BE2C (cell line): ENCODE data around the gene ITGA1.

Experiments
- DNase-seq: peaks from one replicate; pipeline ENCODE4 v3.0.0-alpha.2; 2020
- H3K27me3 ChIP-seq: fragments of 250-450 bp; sonication (Bioruptor Pico); 2 replicates; pipeline ENCODE4 v1.5.1; 2020; ENCODE audit warnings: mild to moderate bottlenecking
- H3K36me3 ChIP-seq: fragments of 250-450 bp; sonication (Bioruptor Pico); 2 replicates; pipeline ENCODE4 v1.5.1; 2020; ENCODE audit warnings: mild to moderate bottlenecking
- H3K4me1 ChIP-seq: fragments of 250-450 bp; sonication (Bioruptor Pico); 2 replicates; pipeline ENCODE4 v1.5.1; 2020
- H3K4me3 ChIP-seq: 2 replicates; pipeline ENCODE4 v1.5.1; 2011; ENCODE audit warnings: low read depth, low read length
- H3K9me3 ChIP-seq: fragments of 250-450 bp; sonication (Bioruptor Pico); 2 replicates; pipeline ENCODE4 v1.5.1; 2020
- CTCF ChIP-seq: IDR thresholded peaks from 2 replicates; pipeline ENCODE4 v1.5.1; 2012; ENCODE audit warnings: mild to moderate bottlenecking, low read depth, low read length

ITGA1 gene

DNA sequence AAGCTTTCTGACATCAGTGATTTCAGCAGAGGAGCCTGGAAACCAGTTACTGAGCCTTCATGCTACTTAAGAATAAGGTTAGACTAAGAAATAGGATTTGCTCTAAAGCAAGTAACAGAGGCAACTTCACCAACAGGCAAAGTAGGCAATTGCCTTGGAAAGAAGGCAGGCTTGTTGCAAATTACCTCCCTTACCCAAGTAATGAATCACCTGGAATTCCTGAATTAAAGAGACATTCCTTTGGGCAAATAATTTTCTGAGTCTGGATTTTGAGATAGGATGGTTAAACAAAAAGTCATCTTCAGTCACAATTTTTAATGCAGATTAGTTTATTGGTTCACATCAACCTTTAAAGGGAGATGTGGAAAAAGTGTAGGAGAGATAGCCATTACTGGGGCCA is 92.8 kb downstream of the ITGA1 start:
- Histone ChIP-seq H3K4me3 (no peak overlapping the region), H3K9me3 (no peaks in the 10 kb centered on the region; the same call in 1 of the 2 replicates), H3K27me3 (no peaks in the 10 kb centered on the region), H3K36me3 (no peaks in the 10 kb centered on the region), H3K4me1 (peaks cover 19% of the 10 kb centered on the region)
- TF ChIP-seq CTCF: no peak
- no peak for DNase-seq

GRCh38 chr5:52881468-52881867 is 93.8 kb downstream of the ITGA1 start:
- TF ChIP-seq CTCF: no peak
- no peaks in the 10 kb centered on the region for H3K36me3 ChIP-seq
- no peaks in the 10 kb centered on the region; the same call in 1 of the 2 replicates for H3K9me3 ChIP-seq
- no peaks in the 10 kb centered on the region for H3K27me3 ChIP-seq
- no peak for DNase-seq
- H3K4me1 ChIP-seq: peaks cover 24% of the 10 kb centered on the region
- H3K4me3 ChIP-seq: no peak overlapping the region

GRCh38 chr5:52883110-52883509 is 95.4 kb downstream of the ITGA1 start:
- no peak overlapping the region for H3K4me3 ChIP-seq
- DNase-seq: no peak
- H3K4me1 ChIP-seq: peaks cover 15% of the 10 kb centered on the region
- no peaks in the 10 kb centered on the region for H3K36me3 ChIP-seq
- H3K9me3 ChIP-seq: no peaks in the 10 kb centered on the region; the same call in 1 of the 2 replicates
- no peak for TF ChIP-seq CTCF
- H3K27me3 ChIP-seq: no peaks in the 10 kb centered on the region

GRCh38 chr5:52884453-52884852 is 96.7 kb downstream of the ITGA1 start:
- Histone ChIP-seq H3K4me1 (peaks cover 13% of the 10 kb centered on the region), H3K9me3 (no peaks in the 10 kb centered on the region; the same call in 1 of the 2 replicates), H3K4me3 (no peak overlapping the region), H3K27me3 (no peaks in the 10 kb centered on the region), H3K36me3 (peaks cover 6% of the 10 kb centered on the region; the same call in 1 of the 2 replicates)
- TF ChIP-seq CTCF: no peak
- DNase-seq: no peak

- Histone ChIP-seq H3K27me3 (no peaks in the 10 kb centered on the region), H3K36me3 (peaks cover 7% of the 10 kb centered on the region; the same call in 1 of the 2 replicates), H3K4me1 (peaks cover 13% of the 10 kb centered on the region), H3K9me3 (no peaks in the 10 kb centered on the region; the same call in 1 of the 2 replicates), H3K4me3 (no peak overlapping the region)
- no peak for DNase-seq
- TF ChIP-seq CTCF: no peak
Measured at GRCh38 chr5:52885614-52886013, 97.9 kb downstream of the ITGA1 start.

GRCh38 chr5:52886206-52886605 is 98.5 kb downstream of the ITGA1 start:
- Histone ChIP-seq H3K9me3 (no peaks in the 10 kb centered on the region; the same call in 1 of the 2 replicates), H3K27me3 (no peaks in the 10 kb centered on the region), H3K36me3 (peaks cover 9% of the 10 kb centered on the region; the same call in 1 of the 2 replicates), H3K4me3 (no peak overlapping the region), H3K4me1 (peaks cover 13% of the 10 kb centered on the region)
- DNase-seq: no peak
- TF ChIP-seq CTCF: no peak
